K562 (cell line): ENCODE measurements around the gene ZNF565. TPM values are rescaled to one million over a fixed set of nuclear protein-coding genes. Genes with fewer than 3 reads are reported as not detected.

Experiments
- ARID1B ChIP-seq: fragments of 450-650 bp; IDR thresholded peaks from 2 replicates; pipeline ENCODE4 v1.6.1; 2016; ENCODE audit warnings: antibody characterized with exemption, mild to moderate bottlenecking, inconsistent platforms
- BRF1 ChIP-seq: IDR thresholded peaks from 3 replicates; pipeline ENCODE4 v1.6.1; 2011; ENCODE audit warnings: borderline replicate concordance, mild to moderate bottlenecking; ENCODE audit not compliant: insufficient read length; ENCODE audit errors: extremely low read depth
- EP300 ChIP-seq: IDR thresholded peaks from 2 replicates; pipeline ENCODE4 v1.6.1; 2012; ENCODE audit warnings: low read length, improper control_type of control experiment
- EP400 ChIP-seq: fragments of 450-650 bp; IDR thresholded peaks from 2 replicates; pipeline ENCODE4 v1.6.1; 2017; ENCODE audit warnings: antibody characterized with exemption, mild to moderate bottlenecking, moderate library complexity
- NFYB ChIP-seq: IDR thresholded peaks from 2 replicates; pipeline ENCODE4 v1.6.1; 2011; ENCODE audit warnings: mild to moderate bottlenecking, moderate library complexity; ENCODE audit not compliant: insufficient read length; ENCODE audit errors: extremely low read depth
- POLR2B ChIP-seq: fragments of 450-650 bp; IDR thresholded peaks from 2 replicates; pipeline ENCODE4 v1.6.1; 2018; ENCODE audit warnings: low read depth; ENCODE audit not compliant: partially characterized antibody
- RBM34 ChIP-seq: fragments of 200-400 bp; formaldehyde crosslinking; IDR thresholded peaks from 2 replicates; pipeline ENCODE4 v1.6.1; 2018; ENCODE audit warnings: low read length, borderline replicate concordance; ENCODE audit not compliant: insufficient read depth
- RFX1 ChIP-seq: fragments of 450-650 bp; IDR thresholded peaks from 2 replicates; pipeline ENCODE4 v1.6.1; 2016; ENCODE audit warnings: mild to moderate bottlenecking, moderate library complexity
- TAF9B ChIP-seq: fragments of 450-650 bp; IDR thresholded peaks from 2 replicates; pipeline ENCODE4 v1.6.1; 2018; ENCODE audit warnings: mild to moderate bottlenecking; ENCODE audit not compliant: partially characterized antibody
- TCF7L2 ChIP-seq: fragments of 150-350 bp; IDR thresholded peaks from 2 replicates; pipeline ENCODE4 v1.6.1; 2016; ENCODE audit warnings: low read depth, mild to moderate bottlenecking, low read length, moderate library complexity
- ZNF318 ChIP-seq, 2 experiments: fragments of 450-650 bp; IDR thresholded peaks; 2 replicates each; pipeline ENCODE4 v1.6.1; 2016; ENCODE audit warnings: mild to moderate bottlenecking in 2 of 2, borderline replicate concordance in 1 of 2, low read depth in 1 of 2, moderate library complexity in 1 of 2
- ZNF324 ChIP-seq: fragments of 250-450 bp; sonication (Bioruptor Pico); IDR thresholded peaks from 2 replicates; pipeline ENCODE4 v1.4.0; 2020; ENCODE audit warnings: mild to moderate bottlenecking
- ZNF551 ChIP-seq: fragments of 250-450 bp; sonication (Bioruptor Pico); IDR thresholded peaks from 2 replicates; pipeline ENCODE4 v1.5.0; 2021; ENCODE audit warnings: mild to moderate bottlenecking, moderate library complexity
- polyA plus RNA-seq, 8 experiments: library from polyadenylated mRNA; depleted of rRNA in 4 of 8; stranded (reverse) in 5 of 8; unstranded in 3 of 8; fragments of >200 nt; fragmentation: Nextera tagmentation in 2 of 8; fragmentation: Illumina TruSeq in 1 of 8; extraction: Ambion mirVana in 2 of 8; extraction: Trizol in 1 of 8; gene quantifications; 2 replicates each; pipeline versions ENCODE4 v1.2.1 to v1.2.3, GENCODE V29; 2011 to 2014; ENCODE audit warnings: inconsistent platforms in 1 of 8, missing spikeins in 1 of 8
- total RNA-seq, 7 experiments: library from RNA; depleted of rRNA in 6 of 7; stranded (reverse); fragments of >200 nt in 6 of 7; fragmentation: Illumina TruSeq in 2 of 7; extraction: Trizol in 2 of 7; gene quantifications; 2 replicates each; pipeline versions ENCODE4 v1.2.1 to v1.2.3, GENCODE V29; 2011 to 2021; ENCODE audit warnings: low replicate concordance in 1 of 7
- TF ChIP-seq, protein P1 (sequence below): fragments of 450-650 bp; IDR thresholded peaks from 2 replicates; pipeline ENCODE4 v1.6.1; 2018; ENCODE audit warnings: mild to moderate bottlenecking, low read depth; ENCODE audit not compliant: partially characterized antibody
- TF ChIP-seq, protein P2 (sequence below), 2 experiments: fragments of 150-350 bp in 1 of 2; IDR thresholded peaks; 2 replicates each; pipeline ENCODE4 v1.6.1; 2012 to 2016; ENCODE audit warnings: low read depth in 2 of 2, low read length in 2 of 2, mild to moderate bottlenecking in 1 of 2, moderate library complexity in 1 of 2

ZNF565 gene
- total and polyA plus RNA-seq, 9 of the 15 experiments (the other 6 are each of a cell fraction or from before 2014, with no cell fraction given) = 1.3 to 3.2 (median 2.6) TPM

GRCh38 chr19:36246006-36246481, 31.6 kb upstream of the ZNF565 start (continued):
- TF ChIP-seq ZNF318 (IDR thresholded peaks at IDR 0.05; ENCODE audit: borderline replicate concordance in 1 of 2, low read depth in 1 of 2) (no peak), BRF1 (no peak), ZNF551 (CRISPR knock-in tag) (no peak), NFYB (no peak), ZNF324 (CRISPR knock-in tag) (no peak), POLR2B (no peak), RBM34 (no peak), TCF7L2 (no peak), RFX1 (no peak), EP300 (no peak), EP400 (no peak), TAF9B (no peak), ARID1B (no peak)
- TF ChIP-seq, protein P1, sequence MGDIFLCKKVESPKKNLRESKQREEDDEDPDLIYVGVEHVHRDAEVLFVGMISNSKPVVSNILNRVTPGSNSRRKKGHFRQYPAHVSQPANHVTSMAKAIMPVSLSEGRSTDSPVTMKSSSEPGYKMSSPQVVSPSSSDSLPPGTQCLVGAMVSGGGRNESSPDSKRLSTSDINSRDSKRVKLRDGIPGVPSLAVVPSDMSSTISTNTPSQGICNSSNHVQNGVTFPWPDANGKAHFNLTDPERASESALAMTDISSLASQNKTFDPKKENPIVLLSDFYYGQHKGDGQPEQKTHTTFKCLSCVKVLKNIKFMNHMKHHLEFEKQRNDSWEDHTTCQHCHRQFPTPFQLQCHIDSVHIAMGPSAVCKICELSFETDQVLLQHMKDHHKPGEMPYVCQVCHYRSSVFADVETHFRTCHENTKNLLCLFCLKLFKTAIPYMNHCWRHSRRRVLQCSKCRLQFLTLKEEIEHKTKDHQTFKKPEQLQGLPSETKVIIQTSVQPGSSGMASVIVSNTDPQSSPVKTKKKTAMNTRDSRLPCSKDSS = no peak
- TF ChIP-seq, protein P2, sequence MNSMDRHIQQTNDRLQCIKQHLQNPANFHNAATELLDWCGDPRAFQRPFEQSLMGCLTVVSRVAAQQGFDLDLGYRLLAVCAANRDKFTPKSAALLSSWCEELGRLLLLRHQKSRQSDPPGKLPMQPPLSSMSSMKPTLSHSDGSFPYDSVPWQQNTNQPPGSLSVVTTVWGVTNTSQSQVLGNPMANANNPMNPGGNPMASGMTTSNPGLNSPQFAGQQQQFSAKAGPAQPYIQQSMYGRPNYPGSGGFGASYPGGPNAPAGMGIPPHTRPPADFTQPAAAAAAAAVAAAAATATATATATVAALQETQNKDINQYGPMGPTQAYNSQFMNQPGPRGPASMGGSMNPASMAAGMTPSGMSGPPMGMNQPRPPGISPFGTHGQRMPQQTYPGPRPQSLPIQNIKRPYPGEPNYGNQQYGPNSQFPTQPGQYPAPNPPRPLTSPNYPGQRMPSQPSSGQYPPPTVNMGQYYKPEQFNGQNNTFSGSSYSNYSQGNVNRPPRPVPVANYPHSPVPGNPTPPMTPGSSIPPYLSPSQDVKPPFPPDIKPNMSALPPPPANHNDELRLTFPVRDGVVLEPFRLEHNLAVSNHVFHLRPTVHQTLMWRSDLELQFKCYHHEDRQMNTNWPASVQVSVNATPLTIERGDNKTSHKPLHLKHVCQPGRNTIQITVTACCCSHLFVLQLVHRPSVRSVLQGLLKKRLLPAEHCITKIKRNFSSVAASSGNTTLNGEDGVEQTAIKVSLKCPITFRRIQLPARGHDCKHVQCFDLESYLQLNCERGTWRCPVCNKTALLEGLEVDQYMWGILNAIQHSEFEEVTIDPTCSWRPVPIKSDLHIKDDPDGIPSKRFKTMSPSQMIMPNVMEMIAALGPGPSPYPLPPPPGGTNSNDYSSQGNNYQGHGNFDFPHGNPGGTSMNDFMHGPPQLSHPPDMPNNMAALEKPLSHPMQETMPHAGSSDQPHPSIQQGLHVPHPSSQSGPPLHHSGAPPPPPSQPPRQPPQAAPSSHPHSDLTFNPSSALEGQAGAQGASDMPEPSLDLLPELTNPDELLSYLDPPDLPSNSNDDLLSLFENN (IDR thresholded peaks at IDR 0.05; ENCODE audit: low read depth in 2 of 2, low read length in 2 of 2) = no peak
